Measurements from ENCODE around the gene ESRP2.

Gene ESRP2

DNA sequence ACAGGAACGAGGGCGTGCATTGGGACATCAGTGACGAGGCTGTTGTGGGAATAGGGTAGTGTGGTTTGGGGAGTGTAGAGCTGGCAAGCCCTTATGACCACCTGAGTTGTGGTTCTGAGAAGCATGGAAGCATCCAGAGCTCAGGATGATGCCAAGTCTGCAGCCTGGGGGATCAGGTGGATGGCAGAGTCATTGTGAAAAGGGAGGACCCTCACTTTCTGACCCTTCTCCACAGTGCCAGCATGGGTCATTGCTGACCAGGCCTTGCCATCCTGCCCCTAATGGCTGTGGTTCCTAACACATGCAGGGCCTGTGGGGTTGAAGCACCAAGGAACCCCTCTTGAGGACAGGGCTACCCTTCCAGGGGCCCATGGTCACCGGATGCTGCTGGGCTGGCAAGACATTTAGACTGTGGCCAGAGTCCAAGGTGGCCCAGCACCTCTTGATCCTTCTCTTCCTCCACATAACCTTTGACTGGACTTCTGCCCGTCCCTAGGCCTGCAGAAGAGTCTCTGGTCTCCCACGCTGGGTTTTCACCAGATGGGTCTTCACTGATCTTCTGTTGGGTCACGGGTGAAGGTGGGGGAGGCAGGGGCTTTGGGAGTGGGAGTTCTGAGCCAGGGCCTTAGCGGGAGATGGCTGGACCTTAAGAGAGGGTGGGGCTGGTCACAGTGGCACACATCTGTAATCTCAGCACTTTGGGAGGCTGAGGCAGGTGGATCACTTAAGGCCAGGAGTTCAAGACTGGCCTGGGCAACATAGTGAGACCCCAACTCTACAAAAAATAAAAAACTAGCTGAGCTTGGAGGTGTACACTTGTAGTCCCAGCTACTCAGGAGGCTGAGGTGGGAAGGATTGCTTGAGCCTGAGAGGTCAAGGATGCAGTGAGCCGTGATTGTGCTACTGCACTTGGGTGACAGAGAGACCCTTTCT lies 7.3 kb upstream of the ESRP2 start:
- no peak for DNase-seq (ENCODE audit: low read depth in 1 of 2, low spot score in 1 of 2)
- no peak overlapping the region for H3K27ac ChIP-seq (replicated peaks)
- H3K27me3 ChIP-seq (ENCODE audit: insufficient read depth, poor library complexity, severe bottlenecking): no peaks in the 10 kb centered on the region
- TF ChIP-seq CTCF (IDR thresholded peaks at IDR 0.05; ENCODE audit: insufficient read depth, low read length) (no peak), SPI1 (IDR thresholded peaks at IDR 0.05; ENCODE audit: borderline replicate concordance, low read depth) (no peak)
- TF ChIP-seq, protein P1, sequence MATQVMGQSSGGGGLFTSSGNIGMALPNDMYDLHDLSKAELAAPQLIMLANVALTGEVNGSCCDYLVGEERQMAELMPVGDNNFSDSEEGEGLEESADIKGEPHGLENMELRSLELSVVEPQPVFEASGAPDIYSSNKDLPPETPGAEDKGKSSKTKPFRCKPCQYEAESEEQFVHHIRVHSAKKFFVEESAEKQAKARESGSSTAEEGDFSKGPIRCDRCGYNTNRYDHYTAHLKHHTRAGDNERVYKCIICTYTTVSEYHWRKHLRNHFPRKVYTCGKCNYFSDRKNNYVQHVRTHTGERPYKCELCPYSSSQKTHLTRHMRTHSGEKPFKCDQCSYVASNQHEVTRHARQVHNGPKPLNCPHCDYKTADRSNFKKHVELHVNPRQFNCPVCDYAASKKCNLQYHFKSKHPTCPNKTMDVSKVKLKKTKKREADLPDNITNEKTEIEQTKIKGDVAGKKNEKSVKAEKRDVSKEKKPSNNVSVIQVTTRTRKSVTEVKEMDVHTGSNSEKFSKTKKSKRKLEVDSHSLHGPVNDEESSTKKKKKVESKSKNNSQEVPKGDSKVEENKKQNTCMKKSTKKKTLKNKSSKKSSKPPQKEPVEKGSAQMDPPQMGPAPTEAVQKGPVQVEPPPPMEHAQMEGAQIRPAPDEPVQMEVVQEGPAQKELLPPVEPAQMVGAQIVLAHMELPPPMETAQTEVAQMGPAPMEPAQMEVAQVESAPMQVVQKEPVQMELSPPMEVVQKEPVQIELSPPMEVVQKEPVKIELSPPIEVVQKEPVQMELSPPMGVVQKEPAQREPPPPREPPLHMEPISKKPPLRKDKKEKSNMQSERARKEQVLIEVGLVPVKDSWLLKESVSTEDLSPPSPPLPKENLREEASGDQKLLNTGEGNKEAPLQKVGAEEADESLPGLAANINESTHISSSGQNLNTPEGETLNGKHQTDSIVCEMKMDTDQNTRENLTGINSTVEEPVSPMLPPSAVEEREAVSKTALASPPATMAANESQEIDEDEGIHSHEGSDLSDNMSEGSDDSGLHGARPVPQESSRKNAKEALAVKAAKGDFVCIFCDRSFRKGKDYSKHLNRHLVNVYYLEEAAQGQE (IDR thresholded peaks at IDR 0.05; ENCODE audit: insufficient replicate concordance, low read depth): no peak
- no peak overlapping the region for H3K4me3 ChIP-seq (replicated peaks; ENCODE audit: insufficient read depth, low read length)

DNA sequence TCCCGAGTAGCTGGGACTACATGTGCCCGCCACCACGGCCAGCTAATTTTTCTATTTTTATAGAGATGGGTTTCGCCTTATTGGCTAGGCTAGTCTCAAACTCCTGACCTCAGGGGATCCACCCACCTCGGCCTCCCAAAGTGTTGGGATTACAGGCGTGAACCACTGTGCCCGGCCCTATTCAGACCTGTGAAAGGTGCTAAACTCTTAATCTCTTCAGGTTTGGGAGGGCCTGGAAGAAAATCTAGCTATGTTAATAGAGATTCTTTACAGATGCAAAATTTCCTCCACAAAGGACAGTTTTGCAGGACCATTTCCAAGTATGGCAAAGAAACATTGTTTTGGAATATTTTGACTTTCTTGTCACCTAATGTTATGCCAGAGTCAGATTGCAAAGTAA lies 6.2 kb upstream of the ESRP2 start:
- no peak overlapping the region for H3K4me3 ChIP-seq (replicated peaks; ENCODE audit: insufficient read depth, low read length)
- no peaks in the 10 kb centered on the region for H3K27me3 ChIP-seq (ENCODE audit: insufficient read depth, poor library complexity, severe bottlenecking)
- no peak for DNase-seq (ENCODE audit: low read depth in 1 of 2, low spot score in 1 of 2)
- H3K27ac ChIP-seq (replicated peaks): no peak overlapping the region
- TF ChIP-seq, protein P1 (IDR thresholded peaks at IDR 0.05; ENCODE audit: insufficient replicate concordance, low read depth): no peak
- TF ChIP-seq CTCF (IDR thresholded peaks at IDR 0.05; ENCODE audit: insufficient read depth, low read length) (no peak), SPI1 (IDR thresholded peaks at IDR 0.05; ENCODE audit: borderline replicate concordance, low read depth) (no peak), POLR2AphosphoS5 (IDR thresholded peaks at IDR 0.05; ENCODE audit: low read depth) (no peak), GABPA (IDR thresholded peaks at IDR 0.05; ENCODE audit: low read depth) (no peak)

GRCh38 chr16:68238029-68238345 lies 2.1 kb upstream of the ESRP2 start:
- peak overlapping the region; percentile 45 for H3K4me3 ChIP-seq (replicated peaks; ENCODE audit: insufficient read depth, low read length)

More at GRCh38 chr16:68238029-68238345, 2.1 kb upstream of the ESRP2 start:
- Histone ChIP-seq H3K27me3 (ENCODE audit: insufficient read depth, poor library complexity, severe bottlenecking) (no peaks in the 10 kb centered on the region), H3K27ac (replicated peaks) (peak overlapping the region; percentile 70)
- no peak; the same call in 1 of the 2 replicates for TF ChIP-seq POLR2AphosphoS5 (IDR thresholded peaks at IDR 0.05; ENCODE audit: low read depth)
- TF ChIP-seq, protein P1 (IDR thresholded peaks at IDR 0.05; ENCODE audit: insufficient replicate concordance, low read depth): no peak
- TF ChIP-seq CTCF (IDR thresholded peaks at IDR 0.05; ENCODE audit: insufficient read depth, low read length): no peak
- TF ChIP-seq GABPA (IDR thresholded peaks at IDR 0.05; ENCODE audit: low read depth): no peak
- TF ChIP-seq SPI1 (IDR thresholded peaks at IDR 0.05; ENCODE audit: borderline replicate concordance, low read depth): no peak
- no peak for DNase-seq (ENCODE audit: low read depth in 1 of 2, low spot score in 1 of 2)
